Left hindlimb (tissue), 1 donor: ENCODE data around the gene HAUS3.
"Not testable (repeated sequence)": the region's sequence is repeated elsewhere in the genome, so short reads cannot be mapped to it uniquely, and the experiment has no call there.

Source experiments
- DNase-seq: peaks from one replicate; pipeline ENCODE4 v3.0.0-alpha.2; 2018

Gene HAUS3

DNA sequence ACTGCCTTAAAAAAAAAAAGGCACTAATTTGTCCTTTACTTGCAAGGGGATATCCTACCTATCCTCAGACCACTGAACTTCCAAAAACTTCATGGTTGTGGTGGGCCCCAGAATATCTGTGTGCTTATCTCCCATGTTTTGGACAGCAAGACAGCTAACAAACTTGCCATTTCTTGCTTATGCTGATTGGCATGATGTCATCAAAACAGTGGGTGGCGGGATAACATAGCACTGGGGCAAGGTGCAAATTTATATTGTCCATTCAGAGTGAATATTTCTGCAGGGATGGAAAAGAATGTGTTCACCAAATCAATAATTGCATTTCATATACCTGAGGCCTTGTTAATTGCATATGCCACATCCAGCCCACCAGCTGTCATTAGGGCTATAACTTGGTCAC lies 23.5 kb downstream of the HAUS3 start:
- DNase-seq = no peak

GRCh38 chr4:2217726-2218125 lies 24.2 kb downstream of the HAUS3 start:
- no peak for DNase-seq

GRCh38 chr4:2212831-2213230 lies 29.1 kb downstream of the HAUS3 start:
- DNase-seq = no peak

DNA sequence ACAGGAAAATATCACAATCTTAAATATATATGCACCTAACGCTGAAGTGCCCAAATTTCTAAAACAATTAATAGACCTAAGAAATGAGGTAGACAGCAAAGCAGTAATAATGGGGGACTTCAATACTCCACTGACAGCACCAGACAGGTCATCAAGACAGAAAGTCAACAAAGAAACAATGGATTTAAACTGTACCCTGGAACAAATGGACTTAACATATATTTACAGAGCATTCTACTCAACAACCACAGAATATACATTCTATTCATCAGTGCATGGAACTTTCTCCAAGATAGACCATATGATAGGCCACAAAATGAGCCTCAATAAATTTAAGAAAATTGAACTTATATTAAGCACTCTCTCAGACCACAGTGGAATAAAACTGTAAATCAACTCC lies 39.1 kb downstream of the HAUS3 start:
- not testable (repeated sequence) for DNase-seq

DNA sequence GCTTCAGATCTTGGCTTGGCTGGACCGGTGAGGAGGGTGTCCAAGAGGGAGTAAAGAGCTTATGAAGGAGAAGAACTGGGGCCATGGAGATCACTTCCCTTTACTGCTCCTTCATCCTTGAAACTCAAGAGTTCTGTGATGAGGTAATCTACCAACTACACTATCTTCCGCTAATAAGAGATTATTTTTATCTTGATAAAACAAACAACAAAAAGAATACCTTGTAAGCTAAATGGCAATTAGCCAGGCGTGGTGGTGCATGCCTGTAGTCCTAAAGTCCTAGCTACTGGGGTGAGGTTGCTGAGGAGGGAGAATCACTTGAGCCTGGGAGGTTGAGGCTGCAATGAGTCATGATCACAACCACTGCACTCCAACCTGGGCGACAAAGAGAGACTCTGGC lies 47.4 kb downstream of the HAUS3 start:
- DNase-seq = no peak

GRCh38 chr4:2193326-2193725 lies 48.6 kb downstream of the HAUS3 start:
- no peak for DNase-seq

DNA sequence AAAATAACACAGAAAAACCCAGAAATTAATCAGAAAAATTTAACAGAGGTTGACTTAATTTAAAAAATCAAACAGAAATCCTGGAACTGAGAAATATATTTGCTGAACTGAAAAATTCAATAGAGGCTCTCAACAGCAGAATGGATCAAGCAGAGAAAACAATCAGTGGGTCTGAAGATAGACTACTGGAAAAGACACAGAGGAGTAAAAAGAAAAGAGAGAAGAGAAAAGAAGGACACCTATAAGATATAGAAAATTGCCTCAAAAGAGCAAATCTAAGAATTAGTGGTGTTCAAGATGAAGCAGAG lies 55.1 kb downstream of the HAUS3 start:
- no peak for DNase-seq

DNA sequence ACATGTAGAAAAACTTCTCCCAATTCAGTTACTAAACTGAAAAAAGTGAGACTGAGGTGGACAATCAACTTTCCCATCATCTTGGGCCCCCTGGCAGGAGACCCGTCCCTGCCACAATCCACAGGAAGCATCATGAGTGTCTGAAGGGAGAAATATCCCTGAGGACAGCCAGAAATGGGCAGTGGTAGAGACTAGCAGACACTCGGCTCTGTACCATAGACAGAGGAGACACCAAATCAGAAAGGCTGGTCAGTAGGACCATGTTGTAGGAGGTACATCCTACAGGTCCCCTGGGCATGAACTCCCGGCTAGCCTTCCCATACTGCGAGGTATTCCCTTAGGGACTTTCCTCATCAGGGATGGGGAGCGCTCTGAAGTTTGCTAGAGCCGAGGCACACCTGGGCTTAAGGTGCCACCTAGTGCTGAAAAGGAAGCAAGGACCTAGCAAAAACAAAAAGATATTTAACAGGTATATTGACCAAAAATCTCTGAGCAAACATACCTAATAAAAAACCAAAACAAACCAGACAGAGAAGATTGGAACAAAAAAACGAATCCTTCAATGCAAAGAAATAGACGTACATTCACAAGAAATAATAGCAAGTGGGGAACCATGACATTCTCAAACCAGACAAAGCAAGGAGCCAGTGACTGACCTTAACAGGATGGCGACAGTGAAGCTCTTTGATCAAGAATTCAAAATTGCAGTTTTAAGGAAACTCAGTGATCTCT lies 55.6 kb downstream of the HAUS3 start:
- DNase-seq = no peak

GRCh38 chr4:2183394-2183793 lies 58.5 kb downstream of the HAUS3 start:
- DNase-seq = no peak

DNA sequence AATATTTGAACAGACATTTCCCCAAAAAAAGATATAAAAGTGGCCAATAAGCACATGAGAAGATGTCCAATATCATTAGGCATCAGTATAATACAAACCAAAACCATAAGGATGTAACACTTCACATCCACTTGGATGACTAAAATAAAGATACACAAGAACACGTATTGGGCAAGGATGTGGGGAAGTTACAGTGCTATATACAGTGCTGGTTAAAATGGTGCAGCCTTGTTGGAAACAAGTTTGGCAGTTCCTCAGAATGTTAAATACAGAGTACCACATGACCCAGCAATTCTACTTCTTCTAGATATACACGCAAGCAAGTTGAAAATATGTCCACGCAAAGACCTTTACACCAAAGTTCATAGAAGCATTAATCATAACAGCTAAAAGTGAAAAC lies 58.9 kb downstream of the HAUS3 start:
- no peak for DNase-seq

GRCh38 chr4:2180410-2180809 lies 61.5 kb downstream of the HAUS3 start:
- no peak for DNase-seq

DNA sequence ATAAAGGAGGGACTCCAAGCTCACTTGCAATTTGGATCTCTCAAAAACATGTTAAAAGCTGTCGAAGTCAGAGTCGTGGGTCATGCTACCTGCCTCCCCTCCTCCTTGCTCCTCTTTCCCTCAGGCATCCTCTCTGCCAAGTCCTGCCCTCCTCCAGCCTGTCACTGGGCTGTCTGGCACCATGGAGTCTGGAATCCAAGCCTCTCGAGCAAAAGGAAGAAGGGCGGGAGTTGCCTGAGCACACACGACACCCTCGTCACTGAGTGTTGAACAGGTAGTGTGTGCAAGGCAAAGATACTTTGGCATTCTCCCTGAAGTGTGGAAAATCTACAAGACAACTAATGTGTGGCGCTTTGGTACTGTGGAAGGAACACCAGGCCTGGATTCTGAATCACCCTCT lies 62.2 kb downstream of the HAUS3 start:
- no peak for DNase-seq

- DNase-seq = no peak
Measured at GRCh38 chr4:2178986-2179385, 62.9 kb downstream of the HAUS3 start.
